ENCODE results near the gene KAZN.

Gene KAZN

GRCh38 chr1:15080328-15081007 is 482.0 kb downstream of the KAZN start:
- DNase-seq = no peak

- no peak for DNase-seq
Observed at GRCh38 chr1:15081102-15081501, 482.6 kb downstream of the KAZN start.

- no peak for DNase-seq
Observed at GRCh38 chr1:15083578-15083977, 485.1 kb downstream of the KAZN start.

- no peak for DNase-seq
Observed at GRCh38 chr1:15088281-15088971, 489.9 kb downstream of the KAZN start.

- no peak for DNase-seq
Observed at GRCh38 chr1:15089258-15089992, 490.9 kb downstream of the KAZN start.

GRCh38 chr1:15090373-15090772 is 491.9 kb downstream of the KAZN start:
- no peak for DNase-seq

GRCh38 chr1:15094056-15094455 is 495.6 kb downstream of the KAZN start:
- DNase-seq = no peak

- no peak for DNase-seq
Observed at GRCh38 chr1:15094719-15095495, 496.4 kb downstream of the KAZN start.

GRCh38 chr1:15095496-15095875 is 497.0 kb downstream of the KAZN start:
- DNase-seq = no peak

GRCh38 chr1:15096293-15096692 is 497.8 kb downstream of the KAZN start:
- DNase-seq = no peak

- no peak for DNase-seq
Observed at GRCh38 chr1:15098176-15099125, 500.0 kb downstream of the KAZN start.

GRCh38 chr1:15099441-15100120 is 501.1 kb downstream of the KAZN start:
- DNase-seq = no peak

- peak; percentile 17 for DNase-seq
Observed at GRCh38 chr1:15100121-15100879, 501.8 kb downstream of the KAZN start.

- DNase-seq = no peak
Observed at GRCh38 chr1:15100880-15101760, 502.6 kb downstream of the KAZN start.

GRCh38 chr1:15101801-15102200 is 503.3 kb downstream of the KAZN start:
- no peak for DNase-seq

GRCh38 chr1:15102646-15103045 is 504.2 kb downstream of the KAZN start:
- no peak for DNase-seq

GRCh38 chr1:15103211-15103610 is 504.7 kb downstream of the KAZN start:
- DNase-seq = no peak

GRCh38 chr1:15103906-15104305 is 505.4 kb downstream of the KAZN start:
- no peak for DNase-seq

GRCh38 chr1:15104768-15105167 is 506.3 kb downstream of the KAZN start:
- no peak for DNase-seq

- DNase-seq = no peak
Observed at GRCh38 chr1:15106608-15107007, 508.1 kb downstream of the KAZN start.

Measured in fibroblast of skin of right biceps (primary cell).